ENCODE results near the gene POU2F1.

The POU2F1 gene

GRCh38 chr1:167427848-167428247 lies 207.2 kb downstream of the POU2F1 start:
- DNase-seq = no peak

- DNase-seq = no peak
These were observed 207.7 kb downstream of the POU2F1 start for GRCh38 chr1:167428395-167428794.

GRCh38 chr1:167429612-167430011 lies 208.9 kb downstream of the POU2F1 start:
- DNase-seq = no peak

- DNase-seq = no peak
These were observed 209.6 kb downstream of the POU2F1 start for GRCh38 chr1:167430134-167430848.

- no peak for DNase-seq
These were observed 210.2 kb downstream of the POU2F1 start for GRCh38 chr1:167430849-167431242.

- DNase-seq = no peak
These were observed 210.7 kb downstream of the POU2F1 start for GRCh38 chr1:167431261-167431908.

GRCh38 chr1:167431909-167432650 lies 211.4 kb downstream of the POU2F1 start:
- no peak for DNase-seq

GRCh38 chr1:167432780-167433179 lies 212.1 kb downstream of the POU2F1 start:
- DNase-seq = no peak

- no peak for DNase-seq
These were observed 213.2 kb downstream of the POU2F1 start for GRCh38 chr1:167433884-167434283.

GRCh38 chr1:167434306-167434705 lies 213.6 kb downstream of the POU2F1 start:
- no peak for DNase-seq

GRCh38 chr1:167435484-167435883 lies 214.8 kb downstream of the POU2F1 start:
- no peak for DNase-seq

- no peak for DNase-seq
These were observed 217.8 kb downstream of the POU2F1 start for GRCh38 chr1:167438171-167439138.

GRCh38 chr1:167439301-167439988 lies 218.8 kb downstream of the POU2F1 start:
- no peak for DNase-seq

- DNase-seq = no peak
These were observed 219.7 kb downstream of the POU2F1 start for GRCh38 chr1:167440345-167440744.

- DNase-seq = no peak
These were observed 220.1 kb downstream of the POU2F1 start for GRCh38 chr1:167440776-167441175.

- DNase-seq = no peak
These were observed 220.5 kb downstream of the POU2F1 start for GRCh38 chr1:167441222-167441621.

GRCh38 chr1:167442142-167442848 lies 221.6 kb downstream of the POU2F1 start:
- DNase-seq = peak; percentile 89

GRCh38 chr1:167442854-167443565 lies 222.3 kb downstream of the POU2F1 start:
- no peak for DNase-seq

GRCh38 chr1:167443757-167444156 lies 223.1 kb downstream of the POU2F1 start:
- no peak for DNase-seq

- no peak for DNase-seq
These were observed 226.3 kb downstream of the POU2F1 start for GRCh38 chr1:167446966-167447365.

Data from CD4-positive, alpha-beta T cell treated with Interleukin-10 for 1 hour (primary cell).